ENCODE results near the gene LRRC3B.
"Not testable (repeated sequence)": the region's sequence is repeated elsewhere in the genome, so short reads cannot be mapped to it uniquely, and the experiment has no call there.

Gene LRRC3B, protein sequence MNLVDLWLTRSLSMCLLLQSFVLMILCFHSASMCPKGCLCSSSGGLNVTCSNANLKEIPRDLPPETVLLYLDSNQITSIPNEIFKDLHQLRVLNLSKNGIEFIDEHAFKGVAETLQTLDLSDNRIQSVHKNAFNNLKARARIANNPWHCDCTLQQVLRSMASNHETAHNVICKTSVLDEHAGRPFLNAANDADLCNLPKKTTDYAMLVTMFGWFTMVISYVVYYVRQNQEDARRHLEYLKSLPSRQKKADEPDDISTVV

DNA sequence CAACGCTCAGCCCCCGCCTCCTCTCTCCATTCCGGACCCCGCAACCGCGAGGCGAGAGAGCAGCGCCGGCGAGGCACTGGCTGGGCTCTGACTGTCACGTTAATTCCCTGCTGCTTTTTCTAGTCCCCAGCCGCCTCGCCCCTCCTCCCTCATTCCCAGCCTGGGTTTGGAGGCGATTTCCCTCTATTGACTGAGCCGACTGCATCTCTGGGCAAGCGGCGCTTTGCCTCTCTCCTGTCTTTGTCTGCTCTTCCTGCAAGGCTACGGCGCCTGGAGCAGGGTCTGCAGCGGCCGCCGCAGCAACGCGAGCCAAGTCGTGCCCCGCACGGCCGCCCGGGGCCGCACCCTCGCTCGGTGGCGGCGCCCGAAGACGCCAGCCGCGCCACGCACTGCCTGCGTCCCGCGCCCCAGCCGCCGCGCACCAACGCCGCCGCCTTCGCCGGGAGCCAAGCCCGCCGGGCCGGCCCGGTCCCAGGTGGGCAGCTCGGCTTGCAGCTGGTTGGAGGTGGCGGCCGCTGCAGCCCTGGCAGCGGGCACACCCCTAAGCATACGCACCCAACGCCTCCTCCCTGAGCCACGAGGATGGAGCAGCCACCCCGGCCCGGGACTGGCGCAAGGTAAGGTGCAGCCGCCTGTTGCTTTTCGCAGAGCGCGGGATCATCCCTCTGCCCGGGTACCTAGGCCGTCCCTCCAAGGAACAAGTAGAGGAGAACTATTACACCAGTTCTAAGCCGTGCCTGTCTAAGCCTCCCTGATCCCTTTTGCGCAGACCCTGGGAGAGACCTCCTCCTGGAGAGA lies at the start of gene LRRC3B:
TSS of gene LRRC3B (plus strand) at position 152 of the 798 bp plus-strand sequence. CDS start 86,901 bp downstream, outside the sequence.
- DNase-seq = no peak

GRCh38 chr3:26574766-26575165 lies 47.8 kb upstream of the LRRC3B start:
- no peak for DNase-seq

GRCh38 chr3:26579116-26579515 lies 43.5 kb upstream of the LRRC3B start:
- DNase-seq = no peak

GRCh38 chr3:26587571-26587970 lies 35.0 kb upstream of the LRRC3B start:
- no peak for DNase-seq

DNA sequence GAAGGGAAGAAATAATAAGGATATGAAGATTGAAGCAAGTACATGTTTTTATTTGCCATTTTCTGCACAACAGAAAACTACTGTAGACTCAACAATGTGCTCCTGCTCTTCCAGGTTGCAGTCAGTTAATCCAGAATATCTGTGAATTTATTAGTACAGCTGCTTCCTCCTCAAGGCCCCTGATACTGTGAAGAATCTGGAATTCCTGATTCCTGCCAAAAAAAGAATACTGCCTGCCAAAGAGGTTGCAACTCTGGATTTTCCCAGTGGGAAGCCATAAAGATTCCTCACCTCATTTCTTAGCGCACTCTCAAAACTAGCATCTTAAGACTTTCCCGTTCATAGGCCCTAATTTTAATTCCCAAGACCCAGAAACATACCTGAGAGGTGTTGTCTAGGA lies 33.6 kb upstream of the LRRC3B start:
- DNase-seq = no peak

DNA sequence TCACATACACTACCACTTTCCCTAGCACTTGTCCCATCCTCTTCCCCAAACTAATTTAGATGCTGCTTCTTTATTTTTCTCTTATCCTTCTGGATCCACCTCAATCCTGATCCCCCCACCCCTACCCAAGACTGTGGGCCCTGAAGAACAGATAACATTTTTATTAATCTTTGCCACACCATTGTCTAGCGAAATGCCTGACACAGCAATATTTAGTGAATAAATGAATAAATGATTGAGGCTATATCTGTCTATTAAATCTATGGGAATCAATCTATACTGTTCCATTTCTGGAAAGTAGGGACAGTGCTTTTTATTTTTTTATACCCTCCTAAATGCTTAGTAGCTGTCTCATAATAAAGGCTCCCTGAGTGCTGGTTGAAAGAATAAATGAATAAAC lies 32.9 kb upstream of the LRRC3B start:
- no peak for DNase-seq

DNA sequence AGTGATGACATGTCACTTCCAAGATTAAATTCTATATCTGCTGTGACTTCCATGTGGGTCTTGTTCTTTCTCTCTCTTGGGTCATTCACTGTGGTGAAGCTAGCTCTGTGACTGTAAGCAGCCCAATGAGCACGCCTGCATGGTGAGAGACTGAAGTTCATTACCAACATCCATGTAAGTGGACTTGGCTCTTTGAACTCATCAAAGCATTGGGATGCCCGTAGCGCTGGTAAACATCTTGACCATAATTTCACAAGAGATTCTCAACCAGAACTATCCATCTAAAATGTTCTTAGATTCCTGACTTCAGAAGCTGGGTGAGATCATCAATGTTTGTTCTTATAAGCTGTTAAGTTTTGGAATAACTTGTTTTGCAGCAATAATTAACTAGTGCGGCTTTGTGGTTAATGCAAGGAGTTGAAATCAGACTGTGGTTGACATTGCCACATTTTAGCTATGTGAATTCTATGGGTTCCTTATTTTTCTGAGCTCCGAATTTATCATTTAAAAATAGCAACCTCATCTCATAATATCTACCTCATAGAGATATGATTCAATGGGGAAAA lies 31.6 kb upstream of the LRRC3B start:
- DNase-seq = no peak

DNA sequence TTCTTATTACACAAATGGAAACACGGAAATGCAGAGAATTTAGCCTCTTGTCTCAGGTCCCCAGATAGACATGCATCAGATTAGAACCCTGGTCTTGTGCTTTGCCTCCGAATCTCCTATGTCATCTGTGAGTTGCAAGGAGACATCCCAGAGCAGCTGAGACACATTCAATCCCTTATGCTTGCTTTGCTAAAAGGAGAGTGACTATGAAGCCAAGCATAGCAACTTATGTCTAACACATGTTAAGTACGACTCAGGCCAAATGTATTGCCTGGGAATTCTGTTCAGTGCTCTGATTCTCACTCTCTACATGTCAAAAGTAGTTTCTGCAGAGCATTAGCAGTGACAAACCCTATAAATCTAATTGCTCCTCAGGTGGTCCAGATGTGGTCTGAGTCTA lies 30.6 kb upstream of the LRRC3B start:
- no peak for DNase-seq

DNA sequence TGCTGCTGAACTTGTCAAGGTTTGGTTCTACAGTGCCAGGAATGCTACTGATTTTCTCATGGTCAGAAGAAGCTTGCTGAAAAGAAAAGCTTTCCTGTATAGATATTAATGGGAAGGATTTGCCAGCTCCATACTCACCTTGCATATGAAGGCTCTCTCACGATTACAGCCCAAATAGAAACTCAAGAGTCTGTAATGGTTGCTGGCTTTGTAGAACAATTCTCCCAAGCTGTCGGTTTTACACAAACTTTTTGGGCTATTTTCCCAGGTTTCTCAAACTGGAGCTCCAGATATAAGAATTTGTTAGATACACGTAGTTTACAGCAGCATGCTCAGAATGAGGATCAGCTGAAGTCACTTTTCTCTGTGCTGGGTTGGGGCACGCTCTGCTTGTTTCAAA lies 30.1 kb upstream of the LRRC3B start:
- no peak for DNase-seq

DNA sequence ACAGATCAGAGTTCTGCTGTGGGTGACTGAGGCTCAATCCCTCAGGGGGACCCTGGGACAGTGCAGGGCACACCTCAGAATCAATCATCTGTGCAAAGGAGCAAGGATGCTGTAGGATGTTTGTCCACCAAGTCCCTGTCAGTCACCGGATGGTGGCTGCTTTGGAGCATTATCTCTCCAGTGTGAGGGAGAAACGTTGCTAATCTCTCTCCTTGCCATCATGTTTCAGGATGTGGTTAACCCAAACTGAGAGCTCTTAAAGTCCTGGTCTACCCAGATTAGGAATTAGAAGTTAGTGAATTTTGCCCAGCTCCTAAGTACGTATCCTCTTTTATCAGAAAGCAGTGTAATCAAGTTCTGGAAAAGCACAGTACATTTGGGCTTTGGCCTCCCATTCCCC lies 26.2 kb upstream of the LRRC3B start:
- no peak for DNase-seq

DNA sequence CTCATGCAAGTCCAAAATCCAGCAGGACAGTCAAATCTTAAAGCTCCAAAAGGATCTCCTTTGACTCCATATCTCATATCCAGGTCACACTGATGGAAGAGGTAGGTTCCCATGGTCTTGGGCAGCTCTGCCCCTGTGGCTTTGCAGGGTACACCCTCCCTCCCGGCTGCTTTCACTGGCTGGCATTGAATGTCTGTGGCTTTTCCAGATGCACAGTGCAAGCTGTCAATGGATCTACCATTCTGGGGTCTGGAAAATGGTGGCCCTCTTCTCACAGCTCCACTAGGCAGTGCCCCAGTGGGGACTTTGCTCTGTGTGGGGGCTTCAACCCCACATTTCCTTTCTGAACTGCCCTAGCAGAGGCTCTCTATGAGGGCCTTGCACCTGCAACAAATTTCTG lies 19.3 kb upstream of the LRRC3B start:
- DNase-seq = not testable (repeated sequence)

DNA sequence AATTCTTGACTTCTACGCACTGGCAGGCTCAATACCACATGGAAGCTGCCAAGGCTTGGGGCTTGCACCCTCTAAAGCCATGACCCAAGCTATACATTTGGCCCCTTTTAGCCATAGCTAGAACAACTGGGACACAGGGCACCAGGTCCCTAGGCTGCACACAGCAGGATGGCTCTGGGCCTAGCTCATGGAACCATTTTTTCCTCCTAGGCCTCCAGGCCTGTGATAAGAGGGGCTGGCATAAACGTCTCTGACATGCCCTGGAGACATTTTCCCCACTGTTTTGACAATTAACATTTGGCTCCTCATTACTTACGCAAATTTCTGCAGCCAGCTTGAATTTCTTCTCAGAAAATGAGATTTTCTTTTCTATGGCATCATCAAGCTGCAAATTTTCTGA lies 18.8 kb upstream of the LRRC3B start:
- not testable (repeated sequence) for DNase-seq

- DNase-seq = no peak
Measured at GRCh38 chr3:26614006-26614685, 8.4 kb upstream of the LRRC3B start.

GRCh38 chr3:26621176-26621575 lies 1.4 kb upstream of the LRRC3B start:
- DNase-seq = no peak

DNA sequence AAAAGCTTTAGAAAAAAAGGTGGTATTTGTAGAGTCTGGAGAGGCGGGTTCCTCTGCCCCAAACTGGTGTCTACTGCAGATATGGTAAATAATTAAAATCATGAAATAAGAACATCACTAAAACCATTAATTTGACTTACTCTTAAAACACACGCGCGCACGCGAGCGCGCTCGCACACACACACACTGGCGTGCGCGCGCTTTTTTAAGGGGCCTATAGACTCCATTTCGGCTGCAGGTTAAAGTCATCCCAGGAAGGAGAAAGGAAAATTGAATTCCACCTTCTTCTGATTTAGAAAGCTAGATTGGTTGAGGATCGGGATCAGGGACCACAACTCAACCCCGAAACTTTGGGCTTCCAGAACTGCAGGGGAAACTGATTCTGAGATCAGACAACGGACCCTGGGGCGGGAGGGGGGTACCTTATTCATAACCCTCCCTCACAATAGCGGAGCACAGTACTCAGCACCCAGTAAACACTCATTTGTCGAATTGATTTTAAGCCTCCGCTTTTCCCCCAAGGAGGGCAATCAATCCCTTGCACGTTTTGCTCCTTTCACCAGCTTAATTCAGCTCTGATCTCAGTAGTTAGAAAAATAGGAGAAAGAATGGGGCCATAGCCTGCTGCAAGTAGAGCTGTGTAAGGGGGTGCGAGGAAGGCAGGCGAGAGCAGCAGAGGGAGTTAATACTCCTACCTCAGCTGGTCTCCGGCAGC lies 509 bp upstream of the LRRC3B start:
- DNase-seq = no peak

- DNase-seq = no peak
Measured at GRCh38 chr3:26623419-26624208, 1.0 kb downstream of the LRRC3B start.

GRCh38 chr3:26624209-26624765 lies 1.7 kb downstream of the LRRC3B start:
- DNase-seq = no peak

DNA sequence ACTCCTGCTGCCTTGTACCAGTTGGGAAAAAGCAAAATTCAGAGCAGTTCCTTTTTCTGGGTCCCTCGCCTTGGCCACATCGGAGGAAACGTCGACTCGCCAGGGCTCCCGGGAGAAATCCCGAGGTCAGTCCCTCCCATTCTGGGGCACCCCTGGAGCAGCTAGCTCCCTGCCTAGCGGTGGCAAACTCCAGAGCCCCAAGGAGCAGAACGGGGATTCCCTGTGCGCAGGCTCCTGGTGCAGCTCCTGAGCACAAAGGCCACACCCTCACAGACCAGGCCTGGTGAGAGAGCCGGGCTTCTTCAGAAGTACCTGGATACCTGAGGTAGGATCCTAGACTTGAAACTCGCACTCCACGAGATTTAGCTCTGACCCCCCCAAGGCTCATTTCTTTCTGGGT lies 2.6 kb downstream of the LRRC3B start:
- DNase-seq = no peak

- no peak for DNase-seq
Measured at GRCh38 chr3:26627080-26627479, 4.5 kb downstream of the LRRC3B start.

- DNase-seq = no peak
Measured at GRCh38 chr3:26628915-26629314, 6.3 kb downstream of the LRRC3B start.

DNA sequence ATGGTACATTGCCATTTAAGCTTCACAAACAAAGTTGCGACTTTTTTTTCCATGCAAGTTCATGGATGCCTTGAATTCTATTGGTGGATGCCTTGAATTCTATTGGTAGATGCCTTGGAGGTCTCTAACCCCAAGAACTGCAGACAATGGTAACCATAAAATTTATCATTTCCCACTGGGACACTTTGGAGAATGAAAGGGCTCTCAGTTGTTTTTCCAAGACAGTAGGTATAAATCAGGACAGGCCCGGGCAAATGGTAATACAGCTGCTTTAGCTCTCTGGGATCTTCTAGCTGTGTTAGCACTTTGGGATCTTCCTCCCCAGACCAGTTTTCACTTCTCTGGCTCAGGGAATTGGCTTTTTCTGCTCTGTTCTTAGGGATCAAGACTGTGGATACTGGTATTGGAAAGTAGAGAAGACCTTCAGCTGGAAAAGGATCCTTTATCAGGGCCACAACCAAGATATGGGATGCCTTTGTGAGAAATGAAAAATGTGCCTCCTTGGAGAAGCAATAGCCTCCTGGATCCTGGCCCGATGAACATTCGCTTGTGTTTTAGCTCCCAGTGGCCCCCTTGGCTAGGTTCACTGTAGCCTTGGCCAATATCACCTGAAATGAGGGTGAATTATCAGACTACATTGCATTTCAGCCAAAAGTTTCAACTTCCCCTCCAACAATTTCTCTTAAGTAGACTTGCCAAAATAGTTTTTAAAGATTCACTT lies 8.3 kb downstream of the LRRC3B start:
- no peak for DNase-seq
